IMR-90 (cell line): ENCODE results near the gene TAF1B.

ENCODE experiments used
- CHD1 ChIP-seq: IDR thresholded peaks from 2 replicates; pipeline ENCODE4 v1.6.1; 2012; ENCODE audit warnings: low read depth, low read length, improper control_type of control experiment
- CTCF ChIP-seq: conservative IDR thresholded peaks from 2 replicates; pipeline ENCODE4 v1.5.1; 2012; ENCODE audit warnings: mild to moderate bottlenecking, low read depth, low read length, improper control_type of control experiment
- FOS ChIP-seq: fragments of 150-350 bp; IDR thresholded peaks from 2 replicates; pipeline ENCODE4 v1.6.1; 2016; ENCODE audit warnings: low read depth, low read length
- MAZ ChIP-seq: IDR thresholded peaks from 2 replicates; pipeline ENCODE4 v1.6.1; 2012; ENCODE audit warnings: low read depth, mild to moderate bottlenecking, low read length, improper control_type of control experiment, moderate library complexity, borderline replicate concordance
- RAD21 ChIP-seq: IDR thresholded peaks from 2 replicates; pipeline ENCODE4 v1.6.1; 2012; ENCODE audit warnings: low read length, improper control_type of control experiment
- RFX5 ChIP-seq: IDR thresholded peaks from 2 replicates; pipeline ENCODE4 v1.8.0; 2012; ENCODE audit warnings: low read depth, mild to moderate bottlenecking, low read length, moderate library complexity

DNA sequence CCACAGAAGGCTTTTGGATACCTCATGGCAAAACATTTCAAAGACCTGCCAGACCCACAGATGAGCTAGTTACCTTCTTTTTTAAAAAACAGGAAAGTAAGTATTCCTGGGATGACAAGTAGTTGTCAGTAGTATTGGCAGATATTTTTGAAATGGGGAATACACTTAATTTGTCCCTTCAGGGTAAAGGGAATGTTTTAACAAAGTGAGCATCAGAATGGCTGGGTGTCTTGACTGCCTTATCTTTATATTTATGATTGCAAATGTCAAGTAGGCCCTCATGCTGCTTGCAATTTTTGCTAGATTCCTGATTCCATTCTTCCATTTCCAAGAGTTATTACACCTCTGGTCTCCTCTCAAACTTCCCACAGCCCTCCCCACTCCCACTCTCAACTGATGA lies 4.9 kb upstream of the TAF1B start:
- TF ChIP-seq CTCF (no peak), RFX5 (no peak), RAD21 (no peak), FOS (no peak), CHD1 (no peak), MAZ (no peak)
